GM19452 (cell line): Measurements from ENCODE around the gene MEI4.
"Not testable (repeated sequence)": the region's sequence is repeated elsewhere in the genome, so short reads cannot be mapped to it uniquely, and the experiment has no call there.

Experiments used
- ATAC-seq: cut with Tn5 transposase; IDR thresholded peaks from one replicate; pipeline ENCODE4 v1.9.1; 2021; ENCODE audit not compliant: unreplicated experiment

MEI4 gene, protein sequence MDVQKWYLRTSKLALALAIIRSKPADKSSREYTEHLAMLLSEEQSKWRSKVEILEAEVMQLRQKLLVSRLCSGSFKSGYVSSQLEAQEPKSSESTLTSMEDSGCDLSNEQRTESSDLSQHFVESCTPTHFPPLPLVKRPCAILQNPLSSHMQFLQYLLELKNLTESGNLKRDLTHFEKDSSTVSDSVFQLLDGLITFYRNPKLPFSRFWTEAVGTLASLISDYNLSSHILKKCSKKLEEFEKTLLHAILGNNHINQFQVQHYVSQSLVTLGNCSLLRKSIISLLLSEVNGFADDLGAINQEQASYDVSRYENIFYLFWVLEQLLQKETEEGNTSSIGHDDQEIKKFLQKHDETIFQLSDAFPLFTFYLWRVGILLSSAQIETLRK

DNA sequence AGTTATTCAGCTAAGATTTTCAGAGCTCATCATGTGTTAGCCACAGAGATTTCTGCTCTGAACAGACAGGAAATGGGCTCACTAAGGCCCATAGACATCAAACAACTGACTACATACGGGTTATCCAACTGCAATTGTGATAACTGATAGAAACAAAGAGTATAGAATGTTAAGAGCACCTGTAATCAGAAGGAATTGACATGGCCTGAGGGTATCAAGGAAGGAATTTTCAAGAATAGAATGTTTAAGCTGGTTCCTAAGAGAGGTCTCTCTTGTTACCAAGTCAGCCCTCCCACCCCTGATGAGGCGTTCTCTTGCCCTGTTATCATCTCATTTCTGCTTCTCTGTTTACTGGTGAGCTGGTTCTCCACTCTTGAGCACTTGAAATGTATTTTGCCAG lies at the start of gene MEI4:
Gene MEI4 (plus strand): TSS at position 301 of the 400 bp plus-strand sequence. CDS start 37,633 bp downstream, outside the sequence.
- no peak for ATAC-seq

DNA sequence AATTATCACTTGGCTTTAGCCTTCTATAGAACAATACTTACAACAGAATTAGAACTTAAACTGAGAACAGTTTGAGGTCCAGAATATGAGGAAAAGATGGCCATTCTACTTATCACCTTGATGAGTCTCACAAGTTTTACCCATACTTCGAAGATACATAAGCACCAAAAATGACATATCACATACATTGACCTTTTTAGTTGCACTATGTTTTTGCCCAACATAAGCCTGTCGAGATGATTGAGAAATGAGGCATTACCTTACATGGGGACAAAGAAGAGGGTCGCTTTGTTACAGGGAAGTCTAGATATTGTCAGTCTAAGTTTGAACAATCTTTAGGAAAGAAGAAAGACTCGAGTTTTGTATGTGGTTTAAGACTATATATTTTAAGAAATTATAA lies 48.4 kb upstream of the MEI4 start:
- ATAC-seq, result no peak

DNA sequence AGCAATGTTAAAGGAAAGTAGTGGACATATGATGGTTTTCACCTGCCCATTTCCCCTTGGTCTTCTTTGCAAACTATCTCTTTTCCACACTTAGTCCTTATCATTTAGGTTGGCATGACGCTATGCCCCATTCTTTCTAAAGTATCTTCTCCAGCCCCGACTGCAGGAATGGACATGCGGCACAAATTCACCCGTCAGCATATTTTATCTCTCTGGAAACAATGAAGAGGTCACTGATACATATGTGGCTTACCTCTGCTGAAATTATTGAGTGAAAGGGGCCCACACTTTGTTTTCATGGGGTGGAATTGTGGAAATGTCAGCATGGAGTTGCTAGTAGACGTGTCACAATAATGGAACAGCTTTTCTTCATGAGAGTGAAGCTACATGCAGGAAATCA lies 45.8 kb upstream of the MEI4 start:
- no peak for ATAC-seq

DNA sequence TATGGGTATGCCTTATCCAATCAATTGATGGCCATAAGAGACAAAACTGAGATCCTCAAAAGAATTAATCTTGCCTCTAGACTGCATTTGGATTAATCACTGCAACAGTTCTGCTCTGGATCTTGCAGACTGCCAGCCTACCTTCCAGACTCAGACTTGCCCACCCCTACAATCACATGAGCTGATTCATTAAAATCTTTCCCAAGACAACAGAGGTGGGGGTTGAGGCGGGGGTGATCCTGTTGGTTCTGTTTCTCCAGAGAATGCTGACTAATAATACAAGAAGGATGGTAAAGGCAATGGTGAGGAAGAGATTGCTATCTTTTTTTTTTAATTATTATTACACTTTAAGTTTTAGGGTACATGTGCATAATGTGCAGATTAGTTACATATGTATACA lies 43.7 kb upstream of the MEI4 start:
- ATAC-seq, result no peak

DNA sequence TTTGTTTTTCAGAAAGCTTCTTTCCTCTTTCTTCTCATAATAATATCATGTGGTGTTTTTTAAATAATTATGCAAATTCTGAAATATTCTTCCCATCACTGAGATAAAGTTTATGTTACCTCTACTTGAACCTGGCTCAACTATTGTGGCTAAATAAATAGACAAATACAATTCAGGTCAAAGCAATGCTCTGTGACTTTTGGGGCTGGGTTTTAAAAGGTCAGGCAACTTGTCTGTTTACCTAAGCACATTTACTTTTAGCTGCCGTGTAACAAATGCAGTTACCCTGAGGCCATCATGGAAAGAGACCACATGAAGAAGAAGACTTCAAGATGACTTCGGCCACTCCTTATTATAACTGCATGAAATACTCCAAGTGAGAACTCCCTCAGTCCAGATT lies 33.7 kb upstream of the MEI4 start:
- ATAC-seq, result no peak

DNA sequence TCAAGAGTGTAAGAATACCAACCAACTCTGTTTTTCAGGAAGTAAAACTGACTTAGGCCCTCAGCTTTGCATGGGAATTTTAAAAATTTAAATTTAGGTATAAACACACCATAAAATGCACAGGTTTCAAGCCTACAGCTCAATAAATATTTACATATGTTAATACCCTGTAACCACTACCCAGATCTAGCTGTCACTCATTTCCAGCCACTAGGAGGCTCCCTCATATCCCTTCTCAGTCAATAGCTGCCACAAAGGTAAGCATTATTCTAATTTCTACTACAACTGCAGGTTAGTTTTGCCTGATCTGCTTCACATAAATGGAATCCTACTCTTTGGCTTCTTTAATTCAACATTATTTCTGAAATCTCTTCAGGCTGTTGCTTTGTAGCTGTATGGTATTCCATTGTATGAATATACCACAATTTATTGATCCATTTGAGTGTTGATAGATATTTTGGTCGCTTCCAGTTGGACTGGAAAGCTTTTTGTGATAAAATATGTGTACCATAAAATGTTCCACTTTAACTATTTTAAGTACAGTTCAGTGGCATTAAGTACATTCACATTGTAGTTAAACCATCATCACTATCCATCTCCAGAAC lies 32.5 kb upstream of the MEI4 start:
- ATAC-seq, result no peak

DNA sequence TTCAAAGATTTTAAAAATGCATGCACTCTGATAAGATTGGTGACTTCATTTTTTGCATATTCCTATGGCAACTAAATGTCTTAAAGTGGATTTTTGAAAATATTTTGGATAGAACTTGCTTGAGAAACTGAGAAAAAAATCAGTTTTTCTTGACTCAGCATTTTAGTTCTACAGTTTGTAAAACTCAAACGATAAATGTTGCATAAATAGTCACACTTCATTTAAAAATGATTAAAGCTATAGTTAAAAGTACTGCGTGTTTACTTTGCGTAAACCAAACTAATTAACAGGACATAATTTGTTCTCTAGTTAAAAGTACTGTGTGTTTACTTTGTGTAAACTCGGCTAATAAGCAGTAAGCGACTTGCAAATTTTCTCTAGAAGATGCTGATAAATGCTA lies 28.3 kb upstream of the MEI4 start:
- no peak for ATAC-seq

DNA sequence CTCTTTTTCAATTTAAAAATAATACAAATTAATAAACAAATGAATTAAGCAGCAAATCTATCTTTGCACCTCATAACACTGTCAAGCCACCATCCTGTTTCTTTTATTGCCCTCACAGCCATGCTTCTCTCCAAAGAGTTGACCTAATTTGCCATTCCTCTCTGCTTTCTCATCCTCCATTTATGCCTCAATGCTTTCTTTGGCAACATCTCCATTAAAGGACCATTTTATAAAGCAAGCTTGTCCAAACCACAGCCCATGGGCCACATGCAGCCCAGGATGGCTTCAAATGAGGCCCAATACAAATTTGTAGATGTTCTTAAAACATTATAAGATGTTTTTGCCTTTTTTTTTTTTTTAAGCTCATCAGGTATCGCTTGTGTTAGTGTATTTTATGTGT lies 26.4 kb upstream of the MEI4 start:
- ATAC-seq, result no peak

DNA sequence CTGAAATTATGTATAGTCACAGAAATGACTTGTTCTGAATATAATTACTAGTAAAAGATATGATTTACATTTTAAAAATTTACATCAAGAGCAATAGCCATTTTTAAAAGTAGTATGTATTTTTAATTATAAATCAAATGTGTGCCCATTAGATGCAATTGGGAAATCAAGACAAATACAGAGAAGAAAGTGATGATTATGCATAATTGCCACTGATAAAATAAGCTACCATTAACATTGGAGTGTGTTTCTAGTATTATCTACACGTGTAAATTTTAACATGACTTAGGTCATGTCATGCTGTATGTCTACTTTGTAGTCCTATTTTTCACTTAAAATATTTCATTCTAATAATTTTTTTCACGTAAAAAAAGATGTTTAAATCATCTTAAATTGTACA lies 22.8 kb upstream of the MEI4 start:
- ATAC-seq, result no peak

DNA sequence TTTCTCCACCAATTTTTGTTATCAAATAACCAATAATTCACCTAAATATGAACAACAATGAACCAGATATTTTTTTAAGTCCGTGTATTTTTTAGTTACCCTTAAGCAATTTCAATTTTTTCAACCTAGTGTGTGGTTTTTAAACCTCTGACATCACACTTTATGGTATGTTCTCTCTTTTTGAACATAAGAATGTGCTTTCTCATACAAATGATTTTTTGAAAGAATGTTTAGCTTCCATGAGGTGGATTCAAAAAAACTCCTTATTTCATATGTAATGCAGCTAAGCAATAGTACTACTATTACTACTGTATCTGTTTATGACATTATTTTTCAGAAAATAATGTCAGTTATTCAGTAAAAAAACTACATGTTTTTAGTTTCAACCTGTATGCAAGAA lies 19.4 kb upstream of the MEI4 start:
- no peak for ATAC-seq

DNA sequence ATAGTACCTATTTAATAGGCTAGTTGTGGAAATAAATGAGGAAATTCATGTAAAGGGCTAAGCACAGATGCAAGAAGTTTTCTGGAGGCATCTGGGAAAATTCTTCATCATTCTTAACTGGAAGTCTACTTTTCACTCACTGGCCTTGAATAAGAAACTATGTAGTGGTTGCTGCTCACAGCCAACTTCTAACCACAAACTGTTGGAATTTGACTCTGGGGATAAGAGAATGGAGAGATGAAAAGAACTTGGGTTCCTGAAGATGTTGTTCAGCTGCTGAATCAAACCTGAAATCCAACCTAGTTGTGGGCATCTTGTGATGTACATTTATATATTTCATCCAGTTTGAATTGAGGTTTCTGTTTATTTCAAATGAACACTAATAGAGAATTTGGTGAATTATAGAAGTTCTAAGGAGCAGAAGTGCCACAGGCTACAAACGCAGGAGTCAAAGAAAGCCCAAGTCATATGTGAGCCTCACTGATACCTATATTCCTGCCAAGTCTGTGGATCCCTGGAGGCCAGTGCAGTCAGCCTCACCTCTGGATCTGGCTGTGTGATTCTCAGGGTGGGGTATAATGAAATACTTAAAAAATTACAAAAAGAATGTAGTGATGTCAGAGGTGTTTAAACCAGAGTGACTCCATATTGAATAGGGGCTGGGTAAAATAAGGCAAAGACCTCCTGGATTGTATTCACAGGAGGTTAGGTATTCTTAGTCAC lies 18.7 kb upstream of the MEI4 start:
- ATAC-seq, result no peak

DNA sequence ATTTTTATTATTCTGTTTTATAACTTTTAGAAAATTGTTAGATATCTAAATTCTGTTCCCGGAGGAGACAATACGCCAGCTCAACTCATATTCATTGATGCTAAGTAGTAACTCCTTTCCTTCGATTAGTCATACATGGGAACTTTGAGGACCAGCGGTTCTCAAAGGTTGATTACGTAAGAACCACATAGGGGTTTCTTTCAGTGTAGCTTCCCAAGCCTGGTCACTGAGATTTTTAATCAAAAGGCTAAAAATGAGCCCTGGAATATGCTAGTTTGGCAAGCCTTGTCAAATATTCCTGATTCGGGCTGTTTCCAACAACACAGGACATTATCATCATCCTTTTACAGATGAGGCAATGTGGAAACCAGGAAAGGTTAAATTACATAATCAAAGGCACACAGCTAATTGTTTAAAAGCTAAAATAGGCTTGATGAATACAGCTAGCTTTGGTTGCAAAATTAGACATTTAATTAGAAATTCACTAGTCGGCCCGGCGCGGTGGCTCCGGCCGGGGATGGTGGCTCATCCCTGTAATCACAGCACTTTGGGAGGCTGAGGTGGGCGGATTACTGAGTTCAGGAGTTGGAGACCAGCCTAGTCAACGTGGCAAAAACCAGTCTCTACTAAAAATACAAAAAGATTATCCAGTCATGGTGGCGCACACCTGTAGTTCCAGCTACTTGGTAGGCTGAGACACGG lies 14.6 kb upstream of the MEI4 start:
- ATAC-seq, result no peak

DNA sequence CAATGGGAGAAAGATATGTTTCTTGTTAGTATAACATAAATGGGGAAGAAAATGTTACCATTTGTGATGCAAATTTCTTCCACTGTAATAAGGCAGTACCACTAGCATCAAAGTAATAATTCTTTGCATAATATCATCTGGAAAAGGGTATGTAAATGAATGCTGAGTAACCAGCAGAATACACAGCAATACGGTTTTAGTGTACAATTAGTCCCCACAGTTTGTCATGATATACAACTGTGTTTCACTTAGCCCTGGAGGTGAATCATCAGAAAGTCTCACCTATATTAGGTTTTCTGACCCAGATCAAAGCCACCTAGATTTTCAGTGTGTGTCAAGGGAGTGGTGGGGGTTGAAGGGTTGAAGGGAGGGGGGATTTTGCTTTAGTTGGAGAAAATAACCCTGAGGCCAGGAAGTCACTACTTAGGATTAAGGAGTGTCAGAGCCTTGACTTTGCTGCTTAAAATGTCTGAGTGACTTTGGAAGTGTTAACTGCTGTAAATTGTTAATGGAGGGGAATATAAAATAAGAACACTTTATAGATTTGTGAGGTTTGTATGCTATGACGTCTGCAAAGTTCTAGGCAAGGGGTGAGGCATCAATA lies 8.6 kb upstream of the MEI4 start:
- ATAC-seq, result no peak

DNA sequence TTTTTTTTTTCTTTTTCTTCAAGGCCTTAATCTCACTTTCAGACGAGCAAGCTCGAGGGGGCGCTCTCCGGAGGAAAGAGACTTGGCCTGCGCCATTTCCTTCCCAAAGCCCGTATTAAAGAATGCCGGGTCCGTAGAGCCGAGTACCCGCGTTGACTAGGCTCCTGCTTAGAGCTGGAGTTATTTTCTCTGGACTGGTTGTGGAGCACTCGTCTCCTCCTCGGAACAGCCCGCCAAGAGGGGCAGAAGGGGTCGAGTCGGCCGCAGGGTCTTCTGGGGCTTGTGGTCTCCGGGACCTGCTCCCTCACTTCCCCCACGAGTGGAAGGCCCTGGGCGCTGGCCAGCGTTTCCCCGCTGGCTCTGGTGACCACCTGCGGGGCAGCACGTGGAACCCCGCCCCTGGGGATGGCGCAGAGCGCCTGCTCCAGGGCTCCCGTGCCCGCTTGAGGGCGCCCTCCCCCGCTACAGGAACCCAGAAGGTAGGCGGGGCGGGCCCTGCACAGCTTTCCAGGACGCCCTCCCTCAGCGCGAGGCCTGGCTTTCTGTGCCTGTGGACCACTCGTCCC lies 2.7 kb upstream of the MEI4 start:
- ATAC-seq, result no peak

DNA sequence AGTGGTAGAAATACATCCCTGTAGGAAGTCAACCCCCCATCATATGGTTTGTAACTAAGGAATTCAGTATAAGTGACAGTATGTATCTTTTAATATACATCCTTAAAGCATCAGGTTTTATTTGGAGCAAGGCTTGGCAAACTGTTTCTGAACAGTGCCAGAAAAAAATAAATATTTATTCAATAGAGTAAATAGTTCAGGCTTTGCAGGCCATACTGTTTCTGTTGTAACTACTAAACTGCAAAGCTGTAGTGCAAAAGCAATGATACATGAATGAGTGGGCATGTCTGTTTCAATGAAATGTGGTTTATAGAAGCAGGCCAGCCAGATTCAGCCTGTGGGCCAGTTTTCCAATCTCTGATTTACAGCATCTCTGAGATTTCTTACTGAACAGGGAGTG lies 977 bp downstream of the MEI4 start:
- no peak for ATAC-seq

DNA sequence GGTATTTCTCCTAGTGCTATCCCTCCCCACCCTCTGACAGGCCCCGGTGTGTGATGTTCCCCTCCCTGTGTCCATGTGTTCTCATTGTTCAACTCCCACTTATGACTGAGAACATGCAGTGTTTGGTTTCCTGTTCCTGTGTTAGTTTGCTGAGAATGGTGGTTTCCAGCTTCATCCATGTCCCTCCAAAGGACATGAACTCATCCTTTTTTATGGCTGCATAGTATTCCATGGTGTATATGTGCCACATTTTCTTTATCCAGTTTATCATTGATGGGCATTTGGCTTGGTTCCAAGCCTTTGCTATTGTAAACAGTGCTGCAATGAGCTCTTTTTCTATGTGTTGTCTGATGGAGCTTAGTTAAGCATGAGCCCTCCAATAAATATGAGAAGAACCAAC lies 2.2 kb downstream of the MEI4 start:
- ATAC-seq, result not testable (repeated sequence)

DNA sequence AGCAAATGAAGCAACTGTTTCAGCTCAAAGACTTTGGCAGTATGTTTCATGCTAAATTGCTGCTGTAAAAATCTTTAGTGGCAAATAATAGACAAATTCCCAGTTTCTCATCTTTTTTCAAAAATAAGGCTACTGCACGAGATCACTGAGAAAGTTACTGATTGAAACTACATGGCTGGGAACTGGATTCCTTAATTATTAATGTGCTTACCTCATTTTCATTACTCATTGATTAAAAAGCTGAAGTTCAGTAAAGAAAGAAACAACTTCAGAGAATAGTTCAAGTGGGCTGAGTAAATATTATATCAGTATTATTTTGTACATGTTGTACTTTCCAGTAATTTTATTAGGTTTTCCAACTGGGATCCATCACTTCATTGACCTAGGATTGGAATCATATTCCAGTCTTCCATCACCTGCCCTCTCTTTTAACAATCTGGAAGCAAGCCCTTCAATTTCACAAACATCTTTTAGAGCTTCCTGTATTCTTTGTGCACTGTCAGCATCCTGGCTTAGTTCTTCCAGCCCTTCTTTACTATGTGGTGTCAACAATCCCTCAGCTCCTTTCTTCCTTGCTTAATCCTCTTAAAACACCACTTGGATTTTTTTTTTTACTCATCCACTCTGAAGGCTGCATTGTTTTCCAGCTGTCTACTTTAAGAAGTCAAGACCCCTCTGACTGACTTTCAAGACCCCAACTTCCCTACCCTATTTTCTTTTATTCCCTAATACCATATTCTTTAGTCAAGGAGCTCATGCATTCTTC lies 4.3 kb downstream of the MEI4 start:
- no peak for ATAC-seq

DNA sequence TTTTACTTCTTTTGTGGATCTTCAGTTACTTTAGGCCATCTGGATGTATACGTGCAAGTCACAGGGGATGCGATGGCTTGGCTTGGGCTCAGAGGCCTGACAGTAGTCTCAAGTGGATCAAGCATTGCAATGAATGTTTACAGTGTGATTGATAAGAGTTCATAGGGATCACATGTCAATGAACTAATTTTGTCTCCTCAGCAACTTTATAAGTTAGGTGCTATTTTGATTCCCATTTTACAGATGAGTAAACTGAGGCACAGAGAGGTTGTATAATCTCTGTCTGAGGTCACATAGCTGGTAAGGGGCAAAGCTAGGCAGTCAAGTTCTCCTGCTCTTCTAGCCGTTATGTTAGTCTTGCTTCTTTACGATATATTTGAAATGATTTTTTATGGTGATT lies 13.5 kb downstream of the MEI4 start:
- no peak for ATAC-seq

DNA sequence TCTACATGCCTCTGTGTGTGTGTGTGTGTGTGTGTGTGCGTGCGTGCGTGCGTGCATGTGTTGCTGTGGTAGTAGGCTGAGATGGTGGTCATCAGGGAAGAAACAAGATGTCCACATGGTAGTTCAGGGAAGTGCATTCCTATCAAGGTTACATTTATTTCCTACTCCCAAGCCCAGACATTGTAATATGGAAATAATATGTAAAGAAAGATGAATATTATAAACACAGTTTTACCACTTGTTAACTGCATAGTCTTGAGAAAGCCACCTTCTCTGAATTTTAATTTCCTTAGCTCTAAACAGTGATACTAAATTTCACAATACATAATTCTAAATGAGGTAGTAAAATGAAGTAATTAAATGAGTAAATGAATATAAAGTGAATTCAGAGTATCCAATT lies 14.0 kb downstream of the MEI4 start:
- no peak for ATAC-seq

DNA sequence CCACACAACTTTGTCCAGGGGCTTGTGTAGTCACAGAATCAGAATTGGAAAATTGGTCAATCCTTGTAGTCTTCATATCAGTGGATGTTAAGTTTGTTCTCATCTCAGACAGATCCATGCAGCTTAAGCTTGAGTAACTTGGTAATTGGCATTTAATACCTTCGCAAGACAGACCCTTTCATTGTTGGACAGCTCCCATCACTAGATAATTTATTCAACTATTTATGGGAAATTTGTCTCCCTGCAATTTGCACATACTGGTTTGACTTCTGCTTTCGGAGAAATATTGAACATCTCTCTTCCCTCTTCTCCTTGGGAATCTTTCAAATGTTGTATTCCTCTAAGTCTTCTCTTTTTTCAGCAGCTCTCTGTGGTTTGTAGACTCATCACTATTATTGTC lies 17.1 kb downstream of the MEI4 start:
- no peak for ATAC-seq
